Measurements from ENCODE around the gene USP54. TPM values are rescaled to one million over a fixed set of nuclear protein-coding genes. Genes with fewer than 3 reads are reported as not detected.

The USP54 gene
- total RNA-seq, 2 donors from 2014 or later = 9.3 to 18.1 TPM

- DNase-seq (ENCODE audit: low spot score) = no peak
- no peaks in the 10 kb centered on the region for H3K27me3 Mint-ChIP-seq
- peaks cover 11% of the 10 kb centered on the region for H3K36me3 Mint-ChIP-seq
- H3K4me3 Mint-ChIP-seq = no peak overlapping the region
- no peaks in the 10 kb centered on the region for H3K4me1 Mint-ChIP-seq (ENCODE audit: low read depth in 2 of 2)
- no peak for ATAC-seq
- no peak overlapping the region for H3K27ac Mint-ChIP-seq
- no peaks in the 10 kb centered on the region for H3K9me3 Mint-ChIP-seq
Observed at GRCh38 chr10:73460897-73461296, 130.2 kb downstream of the USP54 start.

DNA sequence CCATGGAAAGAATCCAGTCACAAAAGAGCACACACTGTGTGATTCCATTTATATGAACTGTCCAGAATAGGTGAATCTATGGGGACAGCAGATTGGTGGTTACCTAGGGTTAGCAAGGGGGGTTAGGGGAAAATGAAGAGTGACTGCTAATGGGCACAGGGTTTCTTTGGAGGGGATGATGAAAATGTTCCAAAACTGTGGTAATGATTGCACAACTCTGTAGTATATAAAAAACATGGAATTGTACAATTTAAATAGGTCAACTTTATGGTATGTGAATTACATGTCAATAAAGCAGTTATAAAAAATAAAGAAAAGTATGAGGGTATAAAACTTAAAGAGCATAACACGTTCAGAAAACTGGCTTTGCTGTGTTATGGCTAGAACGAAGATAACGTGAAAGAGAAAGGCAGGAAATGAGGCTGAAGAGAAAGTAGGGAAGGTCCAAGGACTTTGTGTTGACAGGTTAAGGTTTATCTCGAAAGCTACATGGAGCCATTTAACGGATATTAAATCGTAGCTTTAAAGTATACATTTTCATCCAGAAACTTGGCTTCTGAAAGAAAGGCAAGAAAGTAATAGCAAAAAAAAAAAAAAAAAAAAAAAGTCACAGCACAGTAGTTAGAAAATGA, 131.3 kb downstream of the USP54 start:
- no peaks in the 10 kb centered on the region for H3K4me1 Mint-ChIP-seq (ENCODE audit: low read depth in 2 of 2)
- DNase-seq (ENCODE audit: low spot score) = no peak
- peaks cover 11% of the 10 kb centered on the region for H3K36me3 Mint-ChIP-seq
- H3K27me3 Mint-ChIP-seq = no peaks in the 10 kb centered on the region
- H3K9me3 Mint-ChIP-seq = no peaks in the 10 kb centered on the region
- H3K27ac Mint-ChIP-seq = peak overlapping the region in 1 of 2 donors; percentile 12
- no peak overlapping the region for H3K4me3 Mint-ChIP-seq
- ATAC-seq = no peak

DNA sequence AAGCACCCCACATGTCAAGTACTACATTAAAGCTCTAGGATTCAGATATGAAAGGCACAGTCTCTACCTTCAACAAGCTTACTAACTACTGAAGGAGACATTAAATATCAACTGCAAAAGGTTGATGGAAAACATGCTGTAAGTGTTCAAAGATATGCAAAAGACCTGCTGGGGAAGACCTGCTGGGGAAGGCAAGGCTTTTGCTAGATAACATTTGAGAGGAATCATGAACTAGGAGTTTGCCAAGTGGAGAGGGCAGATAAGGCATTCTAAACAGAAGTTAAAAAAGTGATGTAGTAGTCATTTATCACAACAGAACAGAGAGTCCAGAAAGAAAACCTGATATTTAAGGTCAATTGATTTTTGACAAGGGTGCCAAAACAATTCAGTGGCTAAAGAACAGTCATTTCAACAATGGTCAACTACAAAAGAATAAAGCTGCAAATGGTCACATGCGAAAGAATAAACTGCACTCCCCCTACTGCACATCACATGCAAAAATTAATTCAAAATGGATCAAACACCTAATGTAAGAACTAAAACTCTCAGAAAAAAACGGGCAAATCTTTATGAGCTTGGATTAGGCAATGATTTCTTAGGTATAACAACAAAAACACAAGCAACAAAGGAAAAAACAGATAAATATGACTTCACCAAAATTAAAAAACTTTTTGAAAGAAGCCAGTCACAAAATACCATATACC, 134.8 kb downstream of the USP54 start:
- no peaks in the 10 kb centered on the region for H3K36me3 Mint-ChIP-seq
- DNase-seq (ENCODE audit: low spot score) = no peak
- H3K9me3 Mint-ChIP-seq = no peaks in the 10 kb centered on the region
- no peak overlapping the region for H3K4me3 Mint-ChIP-seq
- no peak overlapping the region for H3K27ac Mint-ChIP-seq
- no peak for ATAC-seq
- H3K4me1 Mint-ChIP-seq (ENCODE audit: low read depth in 2 of 2) = no peaks in the 10 kb centered on the region
- no peaks in the 10 kb centered on the region for H3K27me3 Mint-ChIP-seq

DNA sequence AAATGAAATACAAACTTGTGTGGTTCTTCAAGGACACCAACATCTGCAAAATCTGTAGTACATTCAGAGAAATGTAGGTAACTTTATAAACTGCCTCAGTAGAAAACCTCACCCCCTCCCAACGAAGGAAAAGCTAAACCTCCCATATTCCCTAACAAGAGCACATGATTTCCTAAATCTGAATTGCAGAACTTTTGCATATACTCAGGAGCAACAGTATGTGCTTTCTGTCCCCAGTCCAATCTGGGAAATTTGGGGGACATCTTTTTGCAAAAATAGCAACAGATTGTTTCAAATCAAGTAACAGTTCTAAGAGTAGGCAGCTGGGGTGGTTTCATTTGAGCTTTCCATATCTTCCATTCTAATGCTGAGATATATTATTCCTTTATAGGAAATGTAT, 142.0 kb downstream of the USP54 start:
- no peaks in the 10 kb centered on the region for H3K36me3 Mint-ChIP-seq
- no peak overlapping the region for H3K27ac Mint-ChIP-seq
- no peaks in the 10 kb centered on the region for H3K9me3 Mint-ChIP-seq
- H3K4me3 Mint-ChIP-seq = no peak overlapping the region
- peaks cover 0 to 4% of the 10 kb centered on the region in 2 donors for H3K4me1 Mint-ChIP-seq (ENCODE audit: low read depth in 2 of 2)
- no peak for ATAC-seq
- DNase-seq (ENCODE audit: low spot score) = no peak
- H3K27me3 Mint-ChIP-seq = no peaks in the 10 kb centered on the region

DNA sequence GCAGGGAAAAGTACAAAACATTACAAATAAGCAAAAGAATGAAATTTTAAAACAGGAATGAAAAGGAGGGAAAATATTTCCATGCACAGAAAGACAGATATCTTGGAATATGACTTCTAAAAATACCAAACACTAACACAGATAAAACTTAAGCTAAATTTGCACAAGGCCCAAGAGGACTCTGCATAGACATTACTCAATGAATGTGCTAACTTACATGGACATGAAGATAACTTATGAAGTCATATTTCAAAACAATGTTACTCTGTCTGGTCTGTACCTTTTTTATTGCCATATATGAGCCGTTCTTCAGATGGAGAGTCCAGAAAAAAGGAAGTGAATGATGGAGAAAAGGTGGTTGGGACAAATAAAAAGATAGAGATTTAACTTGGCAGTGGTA, 142.8 kb downstream of the USP54 start:
- no peaks in the 10 kb centered on the region for H3K9me3 Mint-ChIP-seq
- no peaks in the 10 kb centered on the region for H3K27me3 Mint-ChIP-seq
- no peaks in the 10 kb centered on the region for H3K36me3 Mint-ChIP-seq
- no peak overlapping the region for H3K4me3 Mint-ChIP-seq
- H3K27ac Mint-ChIP-seq = no peak overlapping the region
- peaks cover 0 to 4% of the 10 kb centered on the region in 2 donors for H3K4me1 Mint-ChIP-seq (ENCODE audit: low read depth in 2 of 2)
- ATAC-seq = no peak
- DNase-seq (ENCODE audit: low spot score) = no peak

Other genes starting within 250 kb of the USP54 start
- 1 to 10 TPM in 1 of 2 donors, under 1 TPM in 1; 0.50 to 1.5 TPM for gene CFAP70, start 232.5 kb downstream of the USP54 start, total RNA-seq
- gene ANXA7, start 177.3 kb downstream of the USP54 start, total RNA-seq = 100 to 1,000 TPM; 104 to 123 TPM
- gene MSS51, start 157.8 kb downstream of the USP54 start, total RNA-seq = 1 to 10 TPM; 4.4 to 8.5 TPM
- gene PPP3CB, start 95.3 kb downstream of the USP54 start, total RNA-seq = 10 to 100 TPM; 47.7 to 51.0 TPM
- gene MYOZ1, start 50.1 kb upstream of the USP54 start, total RNA-seq = not detected
- gene SYNPO2L, start 64.7 kb upstream of the USP54 start, total RNA-seq = not detected
- gene AGAP5, start 106.8 kb upstream of the USP54 start, total RNA-seq = 10 to 100 TPM in 1 of 2 donors, 1 to 10 TPM in 1; 9.8 to 26.0 TPM
- gene SEC24C, start 153.0 kb upstream of the USP54 start, total RNA-seq = 100 to 1,000 TPM; 152 to 172 TPM
- 10 to 100 TPM; 18.7 to 28.5 TPM for gene CHCHD1, start 190.7 kb upstream of the USP54 start, total RNA-seq
- gene ZSWIM8, start 194.3 kb upstream of the USP54 start, total RNA-seq = 100 to 1,000 TPM; 121 to 148 TPM
- gene NDST2, start 220.3 kb upstream of the USP54 start, total RNA-seq = 10 to 100 TPM; 42.8 to 83.3 TPM

Data from natural killer cell treated with Interleukin-12 subunit alpha and Interleukin-12 subunit beta and Interleukin-15 and Interleukin-18, amount 100 ng/mL, for 72 hours (primary cell).